HT-29 (cell line): Measurements from ENCODE around the gene SFTPB. TPM values are rescaled to one million over a fixed set of nuclear protein-coding genes. Genes with fewer than 3 reads are reported as not detected.
"Not testable (repeated sequence)": the region's sequence is repeated elsewhere in the genome, so short reads cannot be mapped to it uniquely, and the experiment has no call there.

Experiments
- DNase-seq: peaks from one replicate; pipeline ENCODE4 v3.0.0-alpha.2; 2015; ENCODE audit warnings: low spot score
- total RNA-seq: library from RNA; depleted of rRNA; stranded (reverse); fragments of >200 nt; shearing (Covaris generic); gene quantifications from 2 replicates; pipeline ENCODE4 v1.2.3, GENCODE V29; 2014

The SFTPB gene
- total RNA-seq, 1 experiment from 2014 or later, result not detected

GRCh38 chr2:85656468-85656867 lies 11.5 kb downstream of the SFTPB start:
- DNase-seq, result no peak

- no peak for DNase-seq
These were observed 12.0 kb downstream of the SFTPB start for GRCh38 chr2:85655961-85656417.

- DNase-seq, result no peak
These were observed 14.0 kb downstream of the SFTPB start for GRCh38 chr2:85653996-85654395.

DNA sequence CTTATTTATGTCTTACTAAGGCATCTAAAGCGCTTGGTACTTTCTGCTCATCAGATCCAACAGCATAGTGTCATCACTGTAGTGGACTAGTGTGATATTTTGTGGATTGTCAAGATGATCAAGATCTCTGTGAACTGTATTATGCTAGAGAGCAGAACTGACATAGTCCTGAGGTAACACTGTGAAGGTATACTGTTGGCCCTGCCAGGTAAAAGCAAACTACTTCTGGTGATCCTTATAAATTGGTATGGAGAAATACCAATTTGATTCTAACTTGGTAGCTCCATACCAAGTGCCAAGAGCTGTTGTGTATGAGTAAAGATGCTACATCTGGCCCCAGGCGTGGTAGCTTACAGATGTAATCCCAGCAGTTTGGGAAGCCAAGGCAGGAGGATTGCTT lies 15.9 kb downstream of the SFTPB start:
- DNase-seq, result no peak

GRCh38 chr2:85651097-85651496 lies 16.9 kb downstream of the SFTPB start:
- no peak for DNase-seq

DNA sequence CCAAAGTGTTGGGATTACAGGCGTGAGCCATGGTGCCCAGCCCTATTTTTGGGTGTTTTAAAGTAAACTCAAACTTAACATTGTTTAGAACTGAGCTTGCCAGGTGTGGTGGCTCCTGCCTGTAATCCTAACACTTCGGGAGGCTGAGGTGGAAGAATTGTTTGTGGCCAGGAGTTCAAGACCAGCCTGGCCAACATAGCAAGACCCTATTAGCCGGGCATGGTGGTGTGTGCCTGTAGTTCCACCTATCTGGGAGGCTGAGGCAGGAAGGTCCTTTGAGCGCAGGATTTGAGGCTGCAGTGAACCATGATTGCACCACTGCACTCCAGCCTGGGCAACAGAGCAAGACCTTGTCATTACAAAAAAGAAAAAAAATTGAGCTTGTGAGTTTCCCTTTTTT lies 17.5 kb downstream of the SFTPB start:
- no peak for DNase-seq

GRCh38 chr2:85649201-85650190 lies 18.5 kb downstream of the SFTPB start:
- DNase-seq, result no peak

- peak; percentile 55 for DNase-seq
These were observed 19.4 kb downstream of the SFTPB start for GRCh38 chr2:85648619-85649018.

DNA sequence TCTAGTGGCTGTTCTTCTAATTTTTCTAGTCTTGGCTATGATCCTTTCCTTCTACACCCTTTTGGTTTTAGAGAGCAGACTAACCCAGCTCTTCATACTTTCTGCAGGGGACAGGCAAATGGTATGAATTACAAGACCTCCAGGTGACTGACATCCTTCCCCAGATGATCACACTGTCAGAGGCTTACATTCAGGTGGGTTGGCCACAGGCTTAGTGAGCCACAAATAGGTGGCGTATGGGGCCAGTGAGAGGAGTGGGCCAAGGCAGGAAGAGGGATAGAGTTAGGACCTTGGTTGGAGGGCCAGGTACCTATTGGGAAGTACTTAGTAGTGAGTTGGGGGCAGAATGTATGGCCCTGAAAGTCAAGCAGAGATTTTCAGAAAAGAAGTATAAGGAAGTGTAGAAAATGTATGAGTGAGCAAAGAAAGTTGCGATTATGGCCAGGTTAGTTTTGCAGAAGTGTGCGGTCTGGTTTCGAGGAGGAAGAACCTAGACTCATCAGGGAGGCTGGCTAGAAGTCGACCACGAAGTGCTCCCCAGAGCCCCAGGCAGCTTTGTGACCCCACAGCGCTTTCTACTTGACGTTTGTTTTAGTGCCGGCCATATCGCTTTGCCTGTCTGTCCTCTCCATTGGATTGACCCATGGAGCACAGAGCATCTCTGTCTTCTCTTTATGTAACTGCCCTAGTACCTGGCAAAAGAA lies 20.0 kb downstream of the SFTPB start:
- DNase-seq, result no peak

DNA sequence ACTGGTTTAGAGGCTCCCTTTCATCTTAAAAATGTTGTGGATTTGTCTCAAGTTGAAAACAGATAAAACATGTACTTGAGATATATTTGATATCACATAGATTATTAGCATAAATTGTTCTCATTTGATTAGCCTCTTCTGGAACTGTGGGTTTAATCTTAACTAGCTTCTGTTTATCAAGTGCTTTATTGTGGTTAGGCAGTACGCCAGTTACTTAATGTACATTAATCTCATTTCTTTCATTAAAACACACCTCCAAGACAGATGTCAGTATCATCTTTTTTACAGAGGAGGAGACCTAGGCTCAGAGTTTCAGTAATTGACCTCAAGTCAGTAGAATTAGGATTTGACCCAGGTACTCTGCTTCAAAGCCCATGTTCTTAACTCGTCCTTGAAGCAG lies 21.8 kb downstream of the SFTPB start:
- no peak for DNase-seq

GRCh38 chr2:85644909-85645308 lies 23.1 kb downstream of the SFTPB start:
- DNase-seq, result no peak

DNA sequence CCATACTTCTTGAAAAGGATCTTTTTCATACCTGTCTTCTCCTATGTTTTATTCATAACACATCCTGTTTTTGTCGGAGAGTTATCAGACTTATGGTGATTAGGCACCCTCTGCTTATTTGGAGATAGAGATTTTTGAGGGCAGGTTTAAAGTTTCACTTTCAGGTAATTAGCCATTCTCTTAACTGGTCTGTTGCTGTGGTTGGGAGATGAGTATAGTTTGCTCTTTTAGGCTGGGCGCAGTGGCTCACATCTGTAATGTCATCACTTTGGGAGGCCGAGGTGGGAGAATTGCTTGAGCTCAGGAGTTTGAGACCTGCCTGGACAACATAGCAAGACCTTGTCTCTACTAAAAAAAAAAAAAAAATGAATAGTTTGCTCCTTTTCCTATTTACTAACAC lies 25.3 kb downstream of the SFTPB start:
- no peak for DNase-seq

- DNase-seq, result no peak
These were observed 32.4 kb downstream of the SFTPB start for GRCh38 chr2:85635636-85636035.

DNA sequence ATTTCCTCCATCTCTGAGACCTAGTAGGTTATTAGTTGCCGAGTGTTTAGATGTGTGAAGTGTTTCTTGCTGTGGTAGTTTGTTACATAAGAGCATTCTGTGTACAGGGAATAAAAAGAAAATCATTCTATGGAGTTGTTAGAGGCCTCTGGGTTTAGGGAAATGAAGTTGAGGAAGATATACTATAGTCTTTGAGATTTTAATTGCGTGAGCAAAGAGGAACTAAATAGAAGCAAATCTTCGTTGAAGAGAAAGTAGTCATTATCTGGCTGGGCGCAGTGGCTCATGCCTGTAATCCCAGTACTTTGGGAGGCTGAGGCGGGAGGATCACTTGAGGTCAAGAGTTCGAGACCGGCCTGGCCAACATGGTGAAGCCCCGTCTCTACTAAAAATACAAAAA lies 33.0 kb downstream of the SFTPB start:
- no peak for DNase-seq

- DNase-seq, result no peak
These were observed 36.7 kb downstream of the SFTPB start for GRCh38 chr2:85631316-85631715.

DNA sequence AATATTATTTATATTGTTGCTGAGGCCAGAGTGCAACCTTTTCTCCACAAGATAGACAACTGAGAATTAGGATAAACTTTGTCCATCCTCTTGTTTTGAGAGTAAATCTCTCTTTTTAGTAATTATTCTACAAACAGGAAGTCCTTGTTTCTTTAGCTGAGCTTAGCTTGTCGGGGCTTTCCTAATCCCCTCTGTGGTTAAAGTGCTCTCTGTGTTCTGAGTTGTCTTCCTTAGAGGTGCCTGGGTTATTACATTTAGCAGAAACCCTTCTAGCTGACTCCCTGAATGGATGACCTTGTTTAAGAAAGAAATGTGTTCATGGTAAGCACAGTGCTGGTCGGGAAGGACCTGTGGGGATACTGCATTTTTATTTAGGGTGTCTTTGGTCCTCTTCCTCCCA lies 39.3 kb downstream of the SFTPB start:
- no peak for DNase-seq

DNA sequence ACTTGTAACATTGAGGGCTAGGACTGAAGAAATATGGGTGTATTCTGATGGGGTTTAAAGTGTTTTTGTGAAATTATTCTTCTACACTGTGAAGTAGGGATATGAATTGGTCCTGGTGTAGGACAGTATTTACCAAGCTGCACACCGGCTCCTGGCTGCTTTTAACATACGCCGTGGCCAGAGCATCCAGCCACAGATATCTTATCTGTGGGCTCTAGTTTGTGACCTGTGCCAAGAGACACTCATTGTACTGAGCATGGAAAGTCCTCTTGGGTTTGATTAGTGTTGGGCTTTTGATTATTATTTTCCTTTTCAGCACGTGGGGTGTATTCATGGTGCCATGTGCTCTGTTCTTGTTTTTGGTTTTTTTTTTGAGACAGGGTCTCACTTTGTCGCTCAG lies 44.0 kb downstream of the SFTPB start:
- no peak for DNase-seq

DNA sequence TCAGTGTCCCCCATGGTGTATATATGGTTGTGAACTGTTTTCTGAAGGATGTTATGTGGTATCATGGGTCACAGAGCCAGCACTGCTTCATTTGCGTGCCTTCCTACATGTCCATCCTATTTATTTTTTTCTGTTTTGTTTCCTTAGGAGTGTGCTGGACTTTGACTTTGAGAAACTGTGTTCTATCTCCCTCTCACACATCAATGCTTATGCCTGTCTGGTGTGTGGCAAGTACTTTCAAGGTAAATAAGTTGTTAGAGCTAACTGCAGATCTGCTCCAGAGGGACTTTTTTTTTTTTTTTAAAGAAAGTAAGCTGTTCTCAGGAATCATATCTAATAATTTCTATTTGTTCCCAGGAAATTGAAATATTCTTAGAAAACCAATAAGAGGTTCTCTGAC lies 46.7 kb downstream of the SFTPB start:
- no peak for DNase-seq

GRCh38 chr2:85619617-85620016 lies 48.4 kb downstream of the SFTPB start:
- DNase-seq, result no peak

DNA sequence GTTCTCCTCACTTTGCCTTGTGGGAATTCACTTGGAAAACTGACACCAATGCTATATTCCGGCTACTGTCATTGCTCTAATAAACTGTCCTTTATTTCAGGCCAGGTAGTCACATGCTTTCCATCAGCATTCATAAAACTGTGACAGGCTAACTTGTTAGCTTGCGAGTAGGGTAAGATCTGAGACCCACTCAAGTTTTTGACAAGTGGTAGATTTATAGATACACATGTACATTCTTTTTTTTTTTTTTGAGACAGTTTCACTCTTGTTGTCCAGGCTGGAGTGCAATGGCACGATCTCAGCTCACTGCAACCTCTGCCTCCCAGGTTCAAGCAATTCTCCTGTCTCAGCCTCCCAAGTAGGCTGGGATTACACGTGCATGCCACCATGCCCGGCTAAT lies 50.3 kb downstream of the SFTPB start:
- not testable (repeated sequence) for DNase-seq

DNA sequence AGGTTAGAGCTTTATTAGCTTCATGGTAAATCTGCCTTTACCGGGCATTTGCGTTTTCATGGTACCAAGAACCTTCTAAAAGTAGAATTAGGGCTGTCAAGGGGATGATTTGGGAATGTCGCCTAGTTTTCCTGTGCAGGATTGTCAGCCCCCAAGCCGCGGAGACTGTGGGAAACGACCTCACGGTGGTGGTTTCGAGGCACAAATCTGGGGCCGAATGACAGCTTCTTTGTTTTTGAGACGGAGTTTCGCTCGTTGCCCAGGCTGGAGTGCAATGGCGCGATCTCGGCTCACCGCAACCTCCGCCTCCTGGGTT lies 52.6 kb downstream of the SFTPB start:
- DNase-seq, result no peak

DNA sequence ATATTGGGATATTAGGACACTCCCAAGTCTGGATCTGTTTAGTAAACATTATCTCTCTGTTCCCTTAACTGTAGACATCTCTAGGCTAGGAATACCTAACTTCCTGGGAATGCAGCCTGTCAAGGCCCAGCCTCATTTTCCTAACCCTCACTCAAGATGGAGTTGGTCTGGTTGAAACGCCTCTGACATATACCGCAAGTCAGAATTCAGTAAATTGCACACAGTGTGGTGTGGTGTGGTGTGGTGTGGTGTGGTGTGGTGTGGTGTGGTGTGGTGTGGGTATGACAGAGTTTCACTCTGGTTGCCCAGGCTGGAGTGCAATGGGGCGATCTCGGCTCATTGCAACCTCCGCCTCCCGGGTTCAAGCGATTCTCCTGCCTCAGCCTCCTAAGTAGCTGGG lies 53.2 kb downstream of the SFTPB start:
- not testable (repeated sequence) for DNase-seq
